Sigmoid colon (tissue), 7 donors: ENCODE data around the gene USH2A. TPM values are rescaled to one million over a fixed set of nuclear protein-coding genes. Genes with fewer than 3 reads are reported as not detected.

ENCODE experiments used
- DNase-seq: peaks from one replicate; pipeline ENCODE4 v3.0.0-alpha.2; 2019
- H3K27ac ChIP-seq, 4 donors: fragments of 200-600 bp; sonication (generic); one replicate each; pipeline ENCODE4 v1.5.1; 2016 to 2019; ENCODE audit warnings: mild to moderate bottlenecking in 1 of 4
- H3K27me3 ChIP-seq, 3 donors: fragments of 200-600 bp; sonication (generic); one replicate each; pipeline ENCODE4 v1.5.1; 2019; ENCODE audit warnings: mild to moderate bottlenecking in 1 of 3
- H3K36me3 ChIP-seq, 4 donors: fragments of 200-600 bp; sonication (generic); one replicate each; pipeline ENCODE4 v1.5.1; 2016 to 2019
- H3K4me1 ChIP-seq, 4 donors: fragments of 200-600 bp; sonication (generic); one replicate each; pipeline ENCODE4 v1.5.1; 2017 to 2019
- H3K4me3 ChIP-seq, 4 donors: fragments of 200-600 bp; sonication (generic); one replicate each; pipeline ENCODE4 v1.5.1; 2017 to 2019; ENCODE audit warnings: mild to moderate bottlenecking in 2 of 4, moderate library complexity in 1 of 4
- H3K9me3 ChIP-seq, 4 donors: fragments of 200-600 bp in 3 of 4; sonication (generic) in 3 of 4; one replicate each; pipeline versions ENCODE4 v1.5.1 to v1.6.1; 2013 to 2019
- CTCF ChIP-seq, 4 experiments: fragments of 450-650 bp in 3 of 4; fragments of 200-600 bp in 1 of 4; IDR thresholded peaks; one replicate each; pipeline ENCODE4 v1.5.1; 2016 to 2019; ENCODE audit warnings: antibody characterized with exemption in 4 of 4, mild to moderate bottlenecking in 3 of 4, moderate library complexity in 2 of 4
- EP300 ChIP-seq, 4 donors: sonication (generic); formaldehyde crosslinking; IDR thresholded peaks; one replicate each; pipeline ENCODE4 v1.6.1; 2017; ENCODE audit warnings: antibody characterized with exemption in 4 of 4
- POLR2A ChIP-seq, 2 donors: fragments of 450-650 bp; IDR thresholded peaks; one replicate each; pipeline ENCODE4 v1.6.1; 2016; ENCODE audit warnings: antibody characterized with exemption in 2 of 2, mild to moderate bottlenecking in 2 of 2, moderate library complexity in 2 of 2
- POLR2AphosphoS5 ChIP-seq, 4 donors: sonication (generic); formaldehyde crosslinking; IDR thresholded peaks; one replicate each; pipeline ENCODE4 v1.6.1; 2017; ENCODE audit warnings: antibody characterized with exemption in 4 of 4
- WGBS, 2 donors: extraction: QIAGEN DNeasy Blood & Tissue Kit; methylation state at CpG; one replicate each; pipeline ENCODE4 v1.1.7; 2013; 5-methylcytosine and 5-hydroxymethylcytosine counted together
- intact Hi-C: fragments of 100-400 bp; cut with DNase I; formaldehyde crosslinking; loops from one replicate; pipeline ENCODE4 v1.15.1; 2023
- polyA plus RNA-seq, 3 donors: library from polyadenylated mRNA; stranded (reverse); fragments of 200-250 nt; gene quantifications; one replicate each; pipeline ENCODE4 v1.2.3, GENCODE V29; 2013
- total RNA-seq, 4 donors: library from RNA; depleted of rRNA; stranded (reverse); fragments of >200 nt; gene quantifications; one replicate each; pipeline ENCODE4 v1.1.0, GENCODE V29; 2016
- donor health status: healthy with polysubstance abuse.
- donor health status: Bipolar disorder and iron deficiency.
- donor health status: healthy.

The USH2A gene
- total and polyA plus RNA-seq, 7 donors: under 0.01 TPM; not detected in 6

- no peaks in the 10 kb centered on the region for H3K4me1 ChIP-seq
- no peak overlapping the region for H3K27ac ChIP-seq
- no peak for TF ChIP-seq POLR2A (IDR thresholded peaks at IDR 0.05)
- no peak for TF ChIP-seq POLR2AphosphoS5 (IDR thresholded peaks at IDR 0.05)
- no peak for TF ChIP-seq CTCF (IDR thresholded peaks at IDR 0.05)
- no peak for TF ChIP-seq EP300 (IDR thresholded peaks at IDR 0.05)
- 31 to 66% methylated on average over 2 of the region's 2 CpGs for WGBS, 2 donors
- intact Hi-C loops: no loop called here
- H3K36me3 ChIP-seq: no peaks in the 10 kb centered on the region
- H3K27me3 ChIP-seq: no peaks in the 10 kb centered on the region
- H3K4me3 ChIP-seq: no peak overlapping the region
- no peak for DNase-seq
- no peaks in the 10 kb centered on the region for H3K9me3 ChIP-seq
Measured at GRCh38 chr1:216433175-216433574, 9.9 kb upstream of the USH2A start.

GRCh38 chr1:216430744-216431143 is 7.5 kb upstream of the USH2A start:
- 83 to 85% methylated on average over 2 of the region's 2 CpGs for WGBS, 2 donors
- TF ChIP-seq POLR2A (IDR thresholded peaks at IDR 0.05) (no peak), EP300 (IDR thresholded peaks at IDR 0.05) (no peak), CTCF (IDR thresholded peaks at IDR 0.05) (no peak), POLR2AphosphoS5 (IDR thresholded peaks at IDR 0.05) (no peak)

DNA sequence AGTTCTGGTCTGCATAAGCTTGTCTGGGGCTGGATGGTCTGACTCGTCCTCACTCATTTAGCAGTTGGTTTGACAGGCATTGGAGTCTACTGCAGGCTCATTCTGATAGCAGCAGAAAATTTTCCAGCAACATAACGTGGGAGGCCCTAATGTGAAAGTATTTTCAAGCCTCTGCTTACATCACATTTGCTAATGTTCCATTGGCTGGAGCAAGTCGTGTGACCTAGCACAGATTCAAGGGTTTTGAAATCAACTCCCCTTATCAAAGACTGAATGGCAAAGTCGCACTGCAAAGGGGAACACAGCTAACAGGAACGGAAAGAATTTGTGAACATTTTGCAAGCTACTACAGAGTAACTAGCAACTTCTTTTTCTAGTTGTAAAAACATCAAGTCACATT is 2.3 kb upstream of the USH2A start:
- Histone ChIP-seq H3K4me1 (no peaks in the 10 kb centered on the region), H3K36me3 (no peaks in the 10 kb centered on the region), H3K9me3 (no peaks in the 10 kb centered on the region), H3K4me3 (no peak overlapping the region), H3K27me3 (no peaks in the 10 kb centered on the region), H3K27ac (no peak overlapping the region)
- 69 to 71% methylated on average over 5 of the region's 5 CpGs for WGBS, 2 donors
- DNase-seq: no peak
- TF ChIP-seq EP300 (IDR thresholded peaks at IDR 0.05) (no peak), POLR2AphosphoS5 (IDR thresholded peaks at IDR 0.05) (no peak), POLR2A (IDR thresholded peaks at IDR 0.05) (no peak), CTCF (IDR thresholded peaks at IDR 0.05) (no peak)
- intact Hi-C loops: no loop called here

More at GRCh38 chr1:216430744-216431143, 7.5 kb upstream of the USH2A start:
- no peak overlapping the region for H3K27ac ChIP-seq
- H3K4me1 ChIP-seq: no peaks in the 10 kb centered on the region
- H3K36me3 ChIP-seq: no peaks in the 10 kb centered on the region
- H3K27me3 ChIP-seq: no peaks in the 10 kb centered on the region
- H3K9me3 ChIP-seq: no peaks in the 10 kb centered on the region
- H3K4me3 ChIP-seq: no peak overlapping the region
- intact Hi-C loops: no loop called here
- no peak for DNase-seq

- Histone ChIP-seq H3K36me3 (no peaks in the 10 kb centered on the region), H3K27ac (no peak overlapping the region), H3K27me3 (no peaks in the 10 kb centered on the region), H3K9me3 (no peaks in the 10 kb centered on the region), H3K4me1 (no peaks in the 10 kb centered on the region), H3K4me3 (no peak overlapping the region)
- WGBS, 2 donors: 58 to 77% methylated on average over 1 of the region's 1 CpG
- no peak for DNase-seq
- intact Hi-C loops: no loop called here
- TF ChIP-seq POLR2AphosphoS5 (IDR thresholded peaks at IDR 0.05): no peak
- no peak for TF ChIP-seq EP300 (IDR thresholded peaks at IDR 0.05)
- no peak for TF ChIP-seq CTCF (IDR thresholded peaks at IDR 0.05)
- TF ChIP-seq POLR2A (IDR thresholded peaks at IDR 0.05): no peak
Measured at GRCh38 chr1:216420746-216421145, 2.5 kb downstream of the USH2A start.

DNA sequence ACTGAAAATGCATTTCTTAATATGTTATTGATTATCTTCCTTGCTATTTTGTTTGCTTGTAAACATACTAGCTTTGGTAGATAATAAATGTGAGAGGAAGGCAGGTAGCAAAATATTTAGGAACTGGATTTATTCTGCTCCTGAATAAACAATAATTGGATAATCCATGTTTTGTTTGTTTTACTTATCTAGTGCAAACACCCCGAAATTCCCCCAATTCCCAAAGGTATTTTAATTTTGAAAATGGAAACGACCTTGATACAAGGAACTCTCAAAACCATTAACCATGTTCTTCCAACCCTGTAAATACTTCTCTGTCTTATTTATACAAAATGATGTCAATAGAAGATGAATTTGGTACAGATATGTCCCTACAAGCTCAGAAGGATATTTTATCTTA is 3.0 kb downstream of the USH2A start:
- 4 to 34% methylated on average over 2 of the region's 2 CpGs for WGBS, 2 donors
- intact Hi-C loops: no loop called here

More for the DNA sequence above, 3.0 kb downstream of the USH2A start:
- TF ChIP-seq POLR2AphosphoS5 (IDR thresholded peaks at IDR 0.05): no peak
- TF ChIP-seq CTCF (IDR thresholded peaks at IDR 0.05): no peak
- no peak for TF ChIP-seq EP300 (IDR thresholded peaks at IDR 0.05)
- TF ChIP-seq POLR2A (IDR thresholded peaks at IDR 0.05): no peak
- no peaks in the 10 kb centered on the region for H3K27me3 ChIP-seq
- DNase-seq: no peak
- H3K4me1 ChIP-seq: no peaks in the 10 kb centered on the region
- H3K9me3 ChIP-seq: no peaks in the 10 kb centered on the region
- H3K27ac ChIP-seq: no peak overlapping the region
- H3K36me3 ChIP-seq: no peaks in the 10 kb centered on the region
- H3K4me3 ChIP-seq: no peak overlapping the region
